Kidney (tissue), 14 donors: ENCODE data around the gene PEAK3. TPM values are rescaled to one million over a fixed set of nuclear protein-coding genes. Genes with fewer than 3 reads are reported as not detected.
A peak's percentile ranks its signal among the peaks of the same experiment; 100 is the strongest.

Source experiments
- DNase-seq, 5 donors: peaks; one replicate each; pipeline ENCODE4 v3.0.0-alpha.2; 2013 to 2020
- FAIRE-seq: peaks from 2 replicates; lab custom pipeline; 2012; peaks lifted over from hg19 to GRCh38; lab: Jason Lieb, UNC
- H3K27ac ChIP-seq, 2 donors: one replicate each; pipeline ENCODE4 v1.7.0; 2013; ENCODE audit warnings: low read depth in 2 of 2, low read length in 2 of 2, inconsistent platforms in 1 of 2
- H3K27me3 ChIP-seq: one replicate; pipeline ENCODE4 v1.7.1; 2013; ENCODE audit warnings: low read length, inconsistent platforms; ENCODE audit not compliant: control insufficient read depth, insufficient read depth
- H3K36me3 ChIP-seq, 3 donors: one replicate each; pipeline versions ENCODE4 v1.7.0 to v1.7.1; 2013; ENCODE audit warnings: low read length in 3 of 3, control low read depth in 1 of 3, inconsistent platforms in 1 of 3; ENCODE audit not compliant: insufficient read depth in 3 of 3, control insufficient read depth in 2 of 3
- H3K4me1 ChIP-seq, 3 donors: one replicate each; pipeline versions ENCODE4 v1.7.0 to v1.7.1; 2013; ENCODE audit warnings: low read length in 3 of 3, inconsistent platforms in 1 of 3, low read depth in 1 of 3; ENCODE audit not compliant: control insufficient read depth in 2 of 3, insufficient read depth in 2 of 3
- H3K4me3 ChIP-seq, 3 donors: one replicate each; pipeline versions ENCODE4 v1.7.0 to v1.8.1; 2013; ENCODE audit warnings: low read length in 3 of 3, control low read depth in 1 of 3, inconsistent platforms in 1 of 3
- H3K9ac ChIP-seq, 3 donors: one replicate each; pipeline versions ENCODE4 v1.7.0 to v1.7.1; 2013; ENCODE audit warnings: low read length in 3 of 3, control low read depth in 1 of 3, inconsistent platforms in 1 of 3
- H3K9me3 ChIP-seq, 3 donors: one replicate each; pipeline versions ENCODE4 v1.7.0 to v1.7.1; 2013; ENCODE audit warnings: low read length in 3 of 3, control low read depth in 1 of 3, inconsistent platforms in 1 of 3; ENCODE audit not compliant: control insufficient read depth in 2 of 3, insufficient read depth in 1 of 3
- CTCF ChIP-seq: IDR thresholded peaks from 3 replicates; pipeline ENCODE4 v1.5.1; 2012; ENCODE audit warnings: mild to moderate bottlenecking, moderate library complexity, borderline replicate concordance; ENCODE audit not compliant: insufficient read depth; ENCODE audit errors: extremely low read depth
- intact Hi-C: fragments of 100-400 bp; cut with DNase I; formaldehyde crosslinking; loops from one replicate; pipeline ENCODE4 v1.11.1; 2022
- polyA plus RNA-seq: library from polyadenylated mRNA; stranded (reverse); fragments of 350-450 nt; fragmentation: Illumina TruSeq; extraction: RNeasy Lipid Tissue Mini Kit (QIAGEN cat#74804); gene quantifications from one replicate; pipeline ENCODE4 v1.2.3, GENCODE V29; 2014; ENCODE audit warnings: low read depth, low replicate concordance; ENCODE audit not compliant: insufficient read depth
- total RNA-seq: library from RNA; stranded (reverse); fragmentation: NEBNext Ultra II Directional; extraction: Animal tissue kit (Norgen Biotek cat#: 25700); gene quantifications from one replicate; pipeline ENCODE4 v1.2.1, GENCODE V29; 2021
- donor health status: control.
- donor health status: control.
- donor health status: control.
- donor health status: control.
- donor health status: control.
- donor health status: DM: yes; HTN: yes; CAD: no.
- donor health status: Normal renal cell carcinoma (clear cell type).

Gene PEAK3
- total and polyA plus RNA-seq, 2 donors from 2014 or later: 2.1 TPM; not detected in 1

GRCh38 chr19:2291185-2291751 lies 9.3 kb upstream of the PEAK3 start:
- no peak overlapping the region for H3K4me3 ChIP-seq
- H3K36me3 ChIP-seq: no peaks in the 10 kb centered on the region
- intact Hi-C loops: no loop called here
- no peak overlapping the region for H3K27ac ChIP-seq
- no peak overlapping the region for H3K9ac ChIP-seq
- no peak for TF ChIP-seq CTCF
- no peaks in the 10 kb centered on the region for H3K9me3 ChIP-seq
- H3K27me3 ChIP-seq: peaks cover 28% of the 10 kb centered on the region
- DNase-seq (peak in 3 of 5 donors; percentile 68 to 77 (median 70)), FAIRE-seq (no peak)
- peaks cover 0 to 15% (median 0%) of the 10 kb centered on the region in 3 donors for H3K4me1 ChIP-seq

GRCh38 chr19:2290441-2291184 lies 8.6 kb upstream of the PEAK3 start:
- Histone ChIP-seq H3K4me1 (peaks cover 0 to 15% (median 0%) of the 10 kb centered on the region in 3 donors), H3K9me3 (no peaks in the 10 kb centered on the region), H3K36me3 (no peaks in the 10 kb centered on the region), H3K9ac (no peak overlapping the region), H3K27ac (no peak overlapping the region), H3K4me3 (no peak overlapping the region), H3K27me3 (peaks cover 22% of the 10 kb centered on the region)
- DNase-seq (no peak), FAIRE-seq (no peak)
- no peak for TF ChIP-seq CTCF
- intact Hi-C loops: no loop called here

- Histone ChIP-seq H3K9me3 (no peaks in the 10 kb centered on the region), H3K9ac (no peak overlapping the region), H3K27ac (no peak overlapping the region), H3K4me3 (no peak overlapping the region), H3K27me3 (peaks cover 19% of the 10 kb centered on the region), H3K4me1 (peaks cover 0 to 15% (median 0%) of the 10 kb centered on the region in 3 donors), H3K36me3 (no peaks in the 10 kb centered on the region)
- no peak for TF ChIP-seq CTCF
- intact Hi-C loops: no loop called here
- no peak for FAIRE-seq
- peak in 1 of 5 donors; percentile 84 for DNase-seq
Measured at GRCh38 chr19:2289714-2290435, 7.9 kb upstream of the PEAK3 start.
